Natural killer cell treated with Interleukin-12 subunit alpha and Interleukin-12 subunit beta and Interleukin-15 and Interleukin-18, amount 100 ng/mL, for 72 hours (primary cell): ENCODE measurements around the gene CBLN3. TPM values are rescaled to one million over a fixed set of nuclear protein-coding genes. Genes with fewer than 3 reads are reported as not detected.
A peak's percentile ranks its signal among the peaks of the same experiment; 100 is the strongest.
"Not testable (repeated sequence)": the region's sequence is repeated elsewhere in the genome, so short reads cannot be mapped to it uniquely, and the experiment has no call there.

Experiments used
- ATAC-seq, 2 donors: fragments of 150-1000 bp; cut with Tn5 transposase in 1 of 2; sonication (Bioruptor Pico), chemical (Tn5 transposase) in 1 of 2; 2 replicates each; pipeline ENCODE4 v1.10.0; 2021
- DNase-seq: peaks from one replicate; pipeline ENCODE4 v3.0.0; 2022; ENCODE audit warnings: low spot score
- H3K27ac Mint-ChIP-seq, 2 donors: 1 replicate in 1 of 2; 2 replicates in 1 of 2; pipeline ENCODE4 v1.8.0; 2022; ENCODE audit warnings: mixed read lengths in 2 of 2, mild to moderate bottlenecking in 1 of 2, moderate library complexity in 1 of 2
- H3K27me3 Mint-ChIP-seq, 2 donors: 1 replicate in 1 of 2; 2 replicates in 1 of 2; pipeline ENCODE4 v1.8.0; 2022; ENCODE audit warnings: mixed read lengths in 2 of 2
- H3K36me3 Mint-ChIP-seq: one replicate; pipeline ENCODE4 v1.8.0; 2022; ENCODE audit warnings: mixed read lengths
- H3K4me1 Mint-ChIP-seq, 2 donors: 1 replicate in 1 of 2; 2 replicates in 1 of 2; pipeline ENCODE4 v1.8.0; 2022; ENCODE audit warnings: low read depth in 2 of 2, mixed read lengths in 2 of 2, mild to moderate bottlenecking in 1 of 2
- H3K4me3 Mint-ChIP-seq: one replicate; pipeline ENCODE4 v1.8.0; 2022; ENCODE audit warnings: mixed read lengths
- H3K9me3 Mint-ChIP-seq: 2 replicates; pipeline ENCODE4 v1.8.0; 2022; ENCODE audit warnings: mixed read lengths
- total RNA-seq, 2 donors: library from RNA; stranded (reverse); gene quantifications; one replicate each; pipeline ENCODE4 v1.2.3, GENCODE V29; 2022

CBLN3 gene
- total RNA-seq: 10 to 100 TPM in 1 of 2 donors, 1 to 10 TPM in 1; 5.3 to 10.9 TPM

DNA sequence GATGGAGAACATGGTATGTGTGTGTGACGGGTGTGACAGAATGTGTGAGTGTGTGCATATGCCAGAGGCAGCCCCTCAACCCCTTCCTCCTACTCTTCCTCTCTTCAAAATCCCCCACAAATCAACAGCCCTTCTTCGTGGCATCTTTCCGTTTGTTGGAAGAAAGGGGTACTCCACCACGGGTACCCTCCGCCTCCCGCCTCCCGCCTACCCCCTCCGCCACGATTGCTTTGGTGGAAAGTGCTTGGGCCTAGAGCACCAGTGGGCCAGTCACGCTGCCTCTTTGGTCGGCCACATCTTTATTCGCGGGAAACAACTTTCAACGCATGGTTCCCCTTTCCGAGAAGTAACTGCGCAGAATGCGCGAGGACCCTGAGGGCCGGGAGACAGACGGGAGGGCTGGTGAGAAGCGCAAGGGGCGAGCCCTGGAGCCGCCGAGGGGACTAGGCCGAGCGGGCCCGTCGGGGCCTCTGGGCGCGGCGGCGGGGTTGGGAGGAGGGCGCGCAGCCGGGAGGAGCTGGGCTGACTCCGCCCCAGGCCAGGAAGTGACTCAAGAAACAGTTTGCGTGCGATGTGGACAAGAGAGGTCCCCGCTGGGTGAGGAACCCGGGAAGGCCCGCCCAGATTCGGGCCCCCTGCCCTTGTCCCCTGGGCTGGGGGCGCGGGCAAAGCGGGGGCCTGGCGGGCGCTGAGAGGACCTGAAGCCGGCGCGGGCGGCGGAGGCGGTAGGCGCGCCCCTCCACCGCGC is at the start of gene CBLN3, which contains the start of gene KHNYN:
Gene CBLN3 (minus strand): TSS at position 274 of the 748 bp plus-strand sequence. CDS start 614 bp downstream, outside the sequence.
Gene KHNYN (plus strand): TSS at position 560 of the 748 bp plus-strand sequence. CDS start 777 bp downstream, outside the sequence.
- Mint-ChIP-seq H3K36me3 (peaks cover 8% of the 10 kb centered on the region), H3K4me3 (peak within 1 kb of the TSS; percentile 88), H3K27me3 (no peaks in the 10 kb centered on the region), H3K4me1 (peaks cover 24 to 38% of the 10 kb centered on the region in 2 donors), H3K27ac (peak within 1 kb of the TSS; percentile 90 to 94), H3K9me3 (no peaks in the 10 kb centered on the region)
- ATAC-seq: peak; percentile 90 to 93
- DNase-seq: peak; percentile 92

DNA sequence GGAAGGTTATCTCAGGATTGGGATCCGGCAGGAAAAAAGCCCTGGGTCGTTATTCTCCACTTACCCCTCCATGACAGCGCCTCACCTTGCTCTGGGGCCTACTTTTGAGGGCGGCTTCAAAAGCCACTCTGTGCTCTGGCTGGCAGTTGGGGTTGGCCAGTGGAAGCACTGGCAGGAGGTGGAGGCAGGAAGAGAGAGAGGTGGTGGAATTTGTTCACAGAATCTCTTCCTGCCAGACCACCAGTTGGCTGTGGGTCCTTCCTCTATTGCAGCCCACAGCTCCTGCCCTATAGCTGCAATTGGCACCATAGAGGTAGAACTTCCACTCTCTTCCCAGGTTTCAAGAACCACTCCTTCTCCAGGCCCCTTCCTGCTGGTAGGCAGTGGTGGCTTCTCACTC is 45.8 kb upstream of the CBLN3 start:
- Mint-ChIP-seq H3K9me3 (no peaks in the 10 kb centered on the region), H3K4me3 (no peak overlapping the region), H3K27me3 (no peaks in the 10 kb centered on the region), H3K4me1 (no peaks in the 10 kb centered on the region), H3K36me3 (no peaks in the 10 kb centered on the region), H3K27ac (no peak overlapping the region)
- ATAC-seq (no peak), DNase-seq (no peak)

DNA sequence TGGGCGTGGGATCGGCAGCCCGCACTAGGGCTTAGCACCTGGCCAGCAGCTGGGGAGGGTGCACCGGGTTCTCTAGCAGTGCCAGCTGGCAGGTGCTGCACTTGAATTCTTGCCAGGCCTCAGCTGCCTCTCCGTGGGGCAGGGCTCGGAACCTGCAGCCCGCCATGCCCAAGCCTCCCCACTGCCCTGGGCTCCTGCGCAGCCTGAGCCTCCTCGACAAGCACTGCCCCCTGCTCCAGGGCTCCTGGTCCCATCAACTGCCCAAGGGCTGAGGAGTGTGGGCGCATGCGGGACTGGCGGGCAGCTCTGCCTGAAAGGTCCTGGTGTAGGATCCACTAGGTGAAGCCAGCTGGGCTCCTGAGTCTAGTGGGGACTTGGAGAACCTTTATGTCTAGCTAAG is 43.7 kb upstream of the CBLN3 start:
- Mint-ChIP-seq H3K9me3 (no peaks in the 10 kb centered on the region), H3K4me3 (no peak overlapping the region), H3K27ac (no peak overlapping the region), H3K36me3 (no peaks in the 10 kb centered on the region), H3K4me1 (no peaks in the 10 kb centered on the region), H3K27me3 (no peaks in the 10 kb centered on the region)
- ATAC-seq (no peak), DNase-seq (no peak)

DNA sequence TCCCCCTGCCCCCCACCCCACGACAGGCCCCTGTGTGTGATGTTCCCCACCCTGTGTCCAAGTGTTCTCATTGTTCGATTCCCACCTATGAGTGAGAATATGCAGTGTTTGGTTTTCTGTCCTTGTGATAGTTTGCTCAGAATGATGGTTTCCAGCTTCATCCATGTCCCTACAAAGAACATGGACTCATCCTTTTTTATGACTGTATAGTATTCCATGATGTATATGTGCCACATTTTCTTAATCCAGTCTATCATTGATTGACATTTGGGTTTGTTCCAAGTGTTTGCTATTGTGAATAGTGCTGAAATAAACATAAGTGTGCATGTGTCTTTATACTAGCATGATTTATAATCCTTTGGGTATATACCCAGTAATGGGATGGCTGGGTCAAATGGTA is 41.0 kb upstream of the CBLN3 start:
- not testable (repeated sequence) for H3K4me3 Mint-ChIP-seq, H3K27ac Mint-ChIP-seq, H3K36me3 Mint-ChIP-seq, H3K4me1 Mint-ChIP-seq, DNase-seq, H3K27me3 Mint-ChIP-seq, H3K9me3 Mint-ChIP-seq, ATAC-seq

DNA sequence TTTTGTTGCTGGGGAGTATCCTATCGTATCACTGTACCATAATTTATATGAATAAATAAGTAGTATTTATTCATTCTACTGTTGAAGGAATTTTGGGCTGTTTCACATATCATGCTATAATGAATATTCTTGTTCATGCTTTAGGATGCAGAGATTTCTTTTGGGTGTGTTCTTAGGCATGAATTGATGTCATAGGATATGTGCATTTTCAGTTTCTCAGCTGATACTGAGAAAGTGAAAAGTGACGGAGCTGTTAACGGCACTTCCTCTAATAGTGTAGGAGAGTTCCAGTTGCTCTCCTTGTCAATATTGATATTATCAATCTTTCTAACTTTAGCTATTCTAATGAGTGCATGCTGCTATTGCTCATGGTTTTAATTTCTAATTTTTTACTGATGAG is 36.3 kb upstream of the CBLN3 start:
- no peak for DNase-seq
- Mint-ChIP-seq H3K36me3 (no peaks in the 10 kb centered on the region), H3K9me3 (no peaks in the 10 kb centered on the region), H3K4me1 (peaks cover 6 to 9% of the 10 kb centered on the region in 2 donors), H3K4me3 (no peak overlapping the region), H3K27ac (no peak overlapping the region), H3K27me3 (peaks cover 0 to 9% of the 10 kb centered on the region in 2 donors)
- ATAC-seq: no peak

DNA sequence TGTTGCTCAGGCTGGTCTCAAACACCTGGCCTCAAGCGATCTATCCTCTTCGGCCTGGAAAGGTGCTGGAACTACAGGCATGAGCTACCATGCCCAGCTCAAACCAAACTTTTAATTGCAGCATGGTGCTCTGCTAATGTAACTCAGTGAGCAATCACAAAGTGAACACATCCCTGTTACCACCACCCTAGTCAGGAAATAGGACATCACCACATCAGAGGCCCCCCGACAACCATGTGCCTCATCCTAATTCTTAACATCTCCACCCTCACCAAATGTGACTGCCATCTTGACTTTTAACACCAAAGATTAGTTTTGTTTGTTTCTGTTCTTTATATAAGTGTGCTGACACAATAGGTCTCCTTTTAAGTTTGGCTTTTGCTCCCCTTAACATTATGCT is 35.9 kb upstream of the CBLN3 start:
- Mint-ChIP-seq H3K36me3 (no peaks in the 10 kb centered on the region), H3K9me3 (no peaks in the 10 kb centered on the region), H3K4me3 (no peak overlapping the region), H3K27me3 (peaks cover 0 to 9% of the 10 kb centered on the region in 2 donors), H3K4me1 (peaks cover 6 to 9% of the 10 kb centered on the region in 2 donors), H3K27ac (no peak overlapping the region)
- DNase-seq: no peak
- no peak for ATAC-seq

DNA sequence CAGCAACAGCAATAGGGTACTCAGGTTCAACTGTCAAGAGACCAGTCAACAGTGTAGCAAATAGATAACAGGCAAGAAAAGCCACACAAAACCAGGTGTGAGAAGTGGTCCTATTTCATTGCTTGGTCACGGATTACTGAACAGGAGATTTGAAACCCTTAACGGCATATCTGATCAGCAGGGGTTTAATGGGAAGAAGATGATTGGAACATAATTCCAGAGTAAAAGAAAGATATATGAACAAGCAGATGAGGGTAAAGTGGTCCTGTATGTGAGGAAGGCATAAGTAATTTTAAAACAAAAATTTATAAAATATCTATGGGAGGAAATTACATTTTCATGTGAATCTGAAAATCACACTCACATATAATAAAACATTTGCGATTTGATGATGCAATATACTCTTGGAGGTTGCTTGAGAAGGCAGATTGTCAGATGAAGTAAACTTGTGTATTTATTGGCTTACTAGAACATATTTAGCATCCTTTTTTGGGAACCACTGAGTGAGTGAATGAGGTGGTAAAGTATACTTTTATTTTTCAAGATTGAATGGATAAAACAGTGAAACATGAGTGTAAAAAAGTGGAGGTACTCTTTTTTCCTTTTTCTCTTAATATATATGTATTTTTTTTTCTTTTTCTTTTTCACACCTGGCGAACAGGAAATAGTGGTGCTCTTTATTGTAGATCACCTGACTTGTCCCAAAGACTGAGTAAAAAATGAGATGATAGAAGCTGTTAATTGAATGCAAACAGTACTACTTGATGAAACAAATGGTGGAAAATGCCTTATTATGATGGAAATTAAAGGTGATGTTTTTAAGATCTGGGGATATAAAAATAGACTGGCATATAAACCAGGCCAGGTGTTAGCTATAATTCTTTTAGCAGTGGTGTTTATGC is 34.7 kb upstream of the CBLN3 start:
- DNase-seq: no peak
- no peak for ATAC-seq
- no peaks in the 10 kb centered on the region for H3K36me3 Mint-ChIP-seq
- H3K4me1 Mint-ChIP-seq: peaks cover 6 to 9% of the 10 kb centered on the region in 2 donors
- H3K4me3 Mint-ChIP-seq: no peak overlapping the region
- no peak overlapping the region for H3K27ac Mint-ChIP-seq
- H3K27me3 Mint-ChIP-seq: peaks cover 0 to 9% of the 10 kb centered on the region in 2 donors
- no peaks in the 10 kb centered on the region for H3K9me3 Mint-ChIP-seq

DNA sequence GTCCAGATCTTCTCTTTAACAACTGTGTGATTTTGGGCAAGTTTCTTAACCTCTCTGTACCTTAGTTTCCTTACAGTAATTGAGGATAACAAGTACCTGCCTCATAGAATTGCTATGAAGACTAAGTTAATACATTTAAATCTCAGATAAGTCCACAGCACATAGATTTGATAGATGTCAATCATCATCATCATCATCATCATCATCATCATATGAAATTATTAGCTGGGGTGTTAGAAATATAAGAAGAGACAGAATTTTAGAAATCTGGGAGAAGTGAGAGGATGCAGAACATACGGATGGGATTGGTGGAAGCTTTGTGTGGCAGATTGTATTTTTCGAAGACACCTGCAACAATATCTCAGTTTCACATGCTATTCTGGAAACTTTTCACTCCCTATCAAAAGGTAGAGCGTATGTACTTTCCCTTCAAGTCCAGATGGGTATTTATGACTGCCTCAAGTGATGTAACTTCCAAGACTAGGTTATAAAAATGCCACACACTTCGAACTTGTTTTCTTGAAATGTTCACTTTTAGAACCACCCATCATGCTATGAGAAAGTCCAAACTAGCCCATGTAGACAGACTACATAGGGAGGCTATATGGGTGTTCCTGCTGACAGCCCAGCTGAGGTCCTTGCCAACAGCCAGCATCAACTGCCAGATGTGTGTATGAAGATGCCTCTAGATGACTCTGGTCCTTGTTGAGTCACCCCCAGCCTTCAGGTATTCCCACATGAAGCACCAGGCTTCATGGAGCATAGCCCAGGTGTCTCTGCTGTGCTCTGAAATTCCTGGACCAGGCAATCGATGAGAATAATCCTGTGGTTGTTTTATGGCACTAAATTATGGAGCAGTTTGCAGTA is 33.8 kb upstream of the CBLN3 start:
- Mint-ChIP-seq H3K36me3 (no peaks in the 10 kb centered on the region), H3K9me3 (no peaks in the 10 kb centered on the region), H3K4me1 (peaks cover 6 to 9% of the 10 kb centered on the region in 2 donors), H3K27ac (no peak overlapping the region), H3K27me3 (peaks cover 0 to 9% of the 10 kb centered on the region in 2 donors), H3K4me3 (no peak overlapping the region)
- ATAC-seq: no peak
- DNase-seq: no peak

DNA sequence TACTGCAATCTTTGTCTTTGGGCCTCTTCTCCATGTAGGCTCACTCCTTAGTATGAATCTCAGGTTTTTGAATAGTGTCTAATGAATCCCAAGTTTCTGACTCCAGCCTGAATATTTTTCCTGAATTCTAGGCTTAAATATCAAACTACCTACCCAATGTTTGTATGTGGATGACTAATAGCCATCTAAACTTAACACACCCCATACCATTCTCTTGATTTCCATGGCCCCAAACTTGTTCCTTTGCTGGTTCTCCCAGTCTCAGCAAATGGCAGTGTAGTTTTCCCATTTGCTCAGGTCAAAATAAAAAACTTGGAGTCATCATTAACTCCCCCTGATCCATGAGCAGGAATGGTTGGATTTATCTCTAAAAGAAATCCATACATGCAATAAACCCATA is 31.9 kb upstream of the CBLN3 start:
- Mint-ChIP-seq H3K9me3 (no peaks in the 10 kb centered on the region), H3K27ac (no peak overlapping the region), H3K4me1 (peaks cover 9 to 13% of the 10 kb centered on the region in 2 donors), H3K27me3 (no peaks in the 10 kb centered on the region), H3K4me3 (no peak overlapping the region), H3K36me3 (no peaks in the 10 kb centered on the region)
- ATAC-seq: no peak
- no peak for DNase-seq

DNA sequence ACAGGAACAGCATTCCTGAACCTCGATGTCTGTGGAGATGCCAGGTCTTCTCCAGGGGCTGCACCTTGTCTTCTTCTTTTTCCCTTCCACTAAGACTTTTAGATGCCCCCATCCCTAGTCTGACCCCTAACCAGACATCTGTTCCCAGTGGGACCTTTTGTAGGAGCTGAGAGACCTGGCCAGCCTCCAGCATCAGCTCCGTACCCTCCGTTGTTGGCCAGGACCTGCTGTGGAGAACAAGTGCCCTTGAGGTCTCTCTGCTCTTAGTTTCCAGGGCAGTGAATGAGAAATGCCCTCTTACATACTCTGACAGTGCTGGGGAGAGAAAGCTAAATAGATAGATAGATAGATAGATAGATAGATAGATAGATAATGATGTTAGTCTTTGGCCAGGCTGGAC is 29.9 kb upstream of the CBLN3 start:
- DNase-seq (no peak), ATAC-seq (no peak)
- H3K9me3 Mint-ChIP-seq: no peaks in the 10 kb centered on the region
- H3K27me3 Mint-ChIP-seq: no peaks in the 10 kb centered on the region
- peaks cover 6 to 9% of the 10 kb centered on the region in 2 donors for H3K4me1 Mint-ChIP-seq
- no peaks in the 10 kb centered on the region for H3K36me3 Mint-ChIP-seq
- no peak overlapping the region for H3K4me3 Mint-ChIP-seq
- H3K27ac Mint-ChIP-seq: peak overlapping the region in 1 of 2 donors; percentile 38

DNA sequence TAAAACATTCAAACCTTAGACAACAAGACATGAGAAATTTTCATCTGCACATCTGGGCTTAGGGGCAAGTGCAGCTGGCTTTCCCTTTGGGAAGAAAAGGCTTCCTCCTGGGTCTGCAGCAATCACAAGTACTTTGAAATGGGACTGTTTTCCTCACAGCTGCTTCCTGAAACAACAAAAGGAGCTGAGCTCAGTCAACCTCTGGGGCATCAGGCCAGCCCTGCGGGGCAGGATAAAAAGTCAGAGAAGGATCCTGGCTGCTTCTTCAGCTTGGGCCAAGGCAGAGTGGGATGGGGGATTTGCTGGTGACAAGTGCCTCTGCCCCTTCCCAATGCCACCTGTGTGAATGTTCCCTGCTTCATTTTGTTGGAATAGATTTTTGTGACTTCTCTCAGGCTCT is 29.3 kb upstream of the CBLN3 start:
- H3K36me3 Mint-ChIP-seq: peaks cover 5% of the 10 kb centered on the region
- H3K9me3 Mint-ChIP-seq: no peaks in the 10 kb centered on the region
- no peak for DNase-seq
- ATAC-seq: no peak
- no peaks in the 10 kb centered on the region for H3K27me3 Mint-ChIP-seq
- no peak overlapping the region for H3K4me3 Mint-ChIP-seq
- no peak overlapping the region for H3K27ac Mint-ChIP-seq
- H3K4me1 Mint-ChIP-seq: peaks cover 5 to 6% of the 10 kb centered on the region in 2 donors

DNA sequence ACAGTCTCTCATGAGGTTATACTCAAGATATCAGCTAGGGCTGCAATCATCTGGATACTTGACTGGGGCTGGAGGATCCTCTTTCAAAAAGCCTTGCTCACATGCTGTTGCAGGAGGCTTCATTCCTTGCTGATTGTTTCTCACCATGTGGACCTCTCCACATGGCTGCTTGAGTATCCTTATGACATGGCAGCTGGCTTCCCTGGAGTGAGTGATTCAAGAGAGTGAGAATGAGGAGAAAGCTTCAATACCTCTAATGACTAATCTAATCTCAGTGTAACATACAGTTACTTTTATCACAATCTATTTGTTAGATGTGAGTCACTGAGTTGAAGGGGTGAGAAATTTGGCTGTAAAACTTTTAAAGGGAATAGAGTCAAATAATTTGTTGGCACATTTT is 27.5 kb upstream of the CBLN3 start:
- Mint-ChIP-seq H3K27me3 (no peaks in the 10 kb centered on the region), H3K4me3 (no peak overlapping the region), H3K27ac (no peak overlapping the region), H3K4me1 (peaks cover 3 to 4% of the 10 kb centered on the region in 2 donors), H3K36me3 (peaks cover 13% of the 10 kb centered on the region), H3K9me3 (no peaks in the 10 kb centered on the region)
- DNase-seq (no peak), ATAC-seq (peak in 1 of 2 donors; percentile 44)

DNA sequence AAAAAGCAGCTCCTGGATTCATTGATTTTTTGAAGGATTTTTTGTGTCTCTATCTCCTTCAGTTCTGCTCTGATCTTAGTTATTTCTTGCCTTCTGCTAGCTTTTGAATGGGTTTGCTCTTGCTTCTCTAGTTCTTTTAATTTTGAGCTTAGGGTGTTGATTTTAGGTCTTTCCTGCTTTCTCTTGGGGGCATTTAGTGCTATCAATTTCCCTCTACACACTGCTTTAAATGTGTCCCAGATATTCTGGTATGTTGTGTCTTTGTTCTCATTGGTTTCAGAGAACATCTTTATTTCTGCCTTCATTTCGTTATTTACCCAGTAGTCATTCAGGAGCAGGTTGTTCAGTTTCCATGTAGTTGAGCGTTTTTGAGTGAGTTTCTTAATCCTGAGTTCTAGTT is 21.4 kb upstream of the CBLN3 start:
- DNase-seq, H3K9me3 Mint-ChIP-seq, H3K27ac Mint-ChIP-seq, H3K27me3 Mint-ChIP-seq, H3K4me1 Mint-ChIP-seq, ATAC-seq, H3K4me3 Mint-ChIP-seq: not testable (repeated sequence)
- peaks cover 13% of the 10 kb centered on the region for H3K36me3 Mint-ChIP-seq
